K562 (cell line): ENCODE data around the gene ANXA7. TPM values are rescaled to one million over a fixed set of nuclear protein-coding genes. Genes with fewer than 3 reads are reported as not detected.

Experiments used
- CBFA2T3 ChIP-seq: fragments of 450-650 bp; IDR thresholded peaks from 2 replicates; pipeline ENCODE4 v1.6.1; 2017
- EHMT2 ChIP-seq: fragments of 450-650 bp; IDR thresholded peaks from 2 replicates; pipeline ENCODE4 v1.6.1; 2018; ENCODE audit warnings: antibody characterized with exemption
- ELF2 ChIP-seq: fragments of 250-450 bp; sonication (Bioruptor Pico); IDR thresholded peaks from 2 replicates; pipeline ENCODE4 v1.5.0; 2021; ENCODE audit warnings: mild to moderate bottlenecking
- KAT8 ChIP-seq: fragments of 450-650 bp; IDR thresholded peaks from 2 replicates; pipeline ENCODE4 v1.6.1; 2016; ENCODE audit warnings: low read depth, mild to moderate bottlenecking
- KHSRP ChIP-seq: fragments of 450-650 bp; IDR thresholded peaks from 2 replicates; pipeline ENCODE4 v1.6.1; 2017
- MAFG ChIP-seq: fragments of 450-650 bp; conservative IDR thresholded peaks from 2 replicates; pipeline ENCODE4 v1.6.1; 2016; ENCODE audit warnings: missing genetic modification characterization, missing compliant biosample characterization
- MEIS2 ChIP-seq: fragments of 450-650 bp; IDR thresholded peaks from 2 replicates; pipeline ENCODE4 v1.6.1; 2014; ENCODE audit warnings: mild to moderate bottlenecking; ENCODE audit not compliant: partially characterized antibody
- NFE2 ChIP-seq: IDR thresholded peaks from 2 replicates; pipeline ENCODE4 v1.6.1; 2014; ENCODE audit warnings: antibody characterized with exemption, low read depth
- PRMT5 ChIP-seq: sonication (generic); formaldehyde crosslinking; IDR thresholded peaks from 2 replicates; pipeline ENCODE4 v1.5.0; 2020; ENCODE audit warnings: missing genetic modification reagents
- PYGO2 ChIP-seq: fragments of 450-650 bp; IDR thresholded peaks from 2 replicates; pipeline ENCODE4 v1.6.1; 2016; ENCODE audit warnings: mild to moderate bottlenecking, missing genetic modification characterization, moderate library complexity, missing compliant biosample characterization
- SMARCA5 ChIP-seq: fragments of 450-650 bp; IDR thresholded peaks from 2 replicates; pipeline ENCODE4 v1.6.1; 2016
- SMARCB1 ChIP-seq: IDR thresholded peaks from 2 replicates; pipeline ENCODE4 v1.6.1; 2011; ENCODE audit warnings: improper control_type of control experiment, low read depth; ENCODE audit not compliant: insufficient read length
- STAG1 ChIP-seq: sonication (generic); formaldehyde crosslinking; IDR thresholded peaks from 2 replicates; pipeline ENCODE4 v1.5.0; 2020; ENCODE audit warnings: missing genetic modification reagents, borderline replicate concordance
- STAT5A ChIP-seq: IDR thresholded peaks from 2 replicates; pipeline ENCODE4 v1.6.1; 2012; ENCODE audit warnings: low read length, inconsistent platforms, borderline replicate concordance
- WHSC1 ChIP-seq: IDR thresholded peaks from one replicate; pipeline ENCODE4 v1.6.1; 2012; ENCODE audit warnings: low read length, control low read depth, inconsistent platforms
- ZNF146 ChIP-seq: IDR thresholded peaks from one replicate; pipeline ENCODE4 v1.6.1; 2018; ENCODE audit warnings: missing compliant biosample characterization; ENCODE audit not compliant: unreplicated experiment
- ZNF24 ChIP-seq: fragments of 450-650 bp; IDR thresholded peaks from 2 replicates; pipeline ENCODE4 v1.6.1; 2016
- ZNF282 ChIP-seq: sonication (generic); formaldehyde crosslinking; IDR thresholded peaks from 2 replicates; pipeline ENCODE4 v1.8.1; 2023; ENCODE audit warnings: missing genetic modification reagents
- ZNF311 ChIP-seq: fragments of 250-450 bp; sonication (Bioruptor Pico); IDR thresholded peaks from 2 replicates; pipeline ENCODE4 v1.4.0; 2020; ENCODE audit warnings: mild to moderate bottlenecking, moderate library complexity
- polyA plus RNA-seq, 8 experiments: library from polyadenylated mRNA; depleted of rRNA in 4 of 8; stranded (reverse) in 5 of 8; unstranded in 3 of 8; fragments of >200 nt; fragmentation: Nextera tagmentation in 2 of 8; fragmentation: Illumina TruSeq in 1 of 8; extraction: Ambion mirVana in 2 of 8; extraction: Trizol in 1 of 8; gene quantifications; 2 replicates each; pipeline versions ENCODE4 v1.2.1 to v1.2.3, GENCODE V29; 2011 to 2014; ENCODE audit warnings: inconsistent platforms in 1 of 8, missing spikeins in 1 of 8
- total RNA-seq, 7 experiments: library from RNA; depleted of rRNA in 6 of 7; stranded (reverse); fragments of >200 nt in 6 of 7; fragmentation: Illumina TruSeq in 2 of 7; extraction: Trizol in 2 of 7; gene quantifications; 2 replicates each; pipeline versions ENCODE4 v1.2.1 to v1.2.3, GENCODE V29; 2011 to 2021; ENCODE audit warnings: low replicate concordance in 1 of 7
- TF ChIP-seq, protein P1 (sequence below): sonication (generic); formaldehyde crosslinking; IDR thresholded peaks from 2 replicates; pipeline ENCODE4 v1.8.0; 2022; ENCODE audit warnings: missing genetic modification reagents, mild to moderate bottlenecking, borderline replicate concordance
- TF ChIP-seq, protein P2 (sequence below), 3 experiments: fragments of 200-800 bp in 1 of 3; sonication (Bioruptor generic) in 1 of 3; sonication (generic) in 1 of 3; formaldehyde crosslinking in 1 of 3; IDR thresholded peaks; 2 replicates each; pipeline versions ENCODE4 v1.6.1 to v1.8.0; 2016 to 2022; ENCODE audit warnings: mild to moderate bottlenecking in 2 of 3, missing compliant biosample characterization in 2 of 3, missing genetic modification characterization in 2 of 3, missing genetic modification reagents in 1 of 3
- TF ChIP-seq, protein P3 (sequence below): fragments of 450-650 bp; IDR thresholded peaks from 2 replicates; pipeline ENCODE4 v1.6.1; 2017; ENCODE audit warnings: antibody characterized with exemption
- TF ChIP-seq, protein P4 (sequence below): sonication (generic); formaldehyde crosslinking; IDR thresholded peaks from 2 replicates; pipeline ENCODE4 v1.8.0; 2022; ENCODE audit warnings: missing genetic modification reagents, mild to moderate bottlenecking, borderline replicate concordance

The ANXA7 gene
- total and polyA plus RNA-seq, 9 of the 15 experiments (the other 6 are each of a cell fraction or from before 2014, with no cell fraction given), result 81.6 to 157 (median 122) TPM

DNA sequence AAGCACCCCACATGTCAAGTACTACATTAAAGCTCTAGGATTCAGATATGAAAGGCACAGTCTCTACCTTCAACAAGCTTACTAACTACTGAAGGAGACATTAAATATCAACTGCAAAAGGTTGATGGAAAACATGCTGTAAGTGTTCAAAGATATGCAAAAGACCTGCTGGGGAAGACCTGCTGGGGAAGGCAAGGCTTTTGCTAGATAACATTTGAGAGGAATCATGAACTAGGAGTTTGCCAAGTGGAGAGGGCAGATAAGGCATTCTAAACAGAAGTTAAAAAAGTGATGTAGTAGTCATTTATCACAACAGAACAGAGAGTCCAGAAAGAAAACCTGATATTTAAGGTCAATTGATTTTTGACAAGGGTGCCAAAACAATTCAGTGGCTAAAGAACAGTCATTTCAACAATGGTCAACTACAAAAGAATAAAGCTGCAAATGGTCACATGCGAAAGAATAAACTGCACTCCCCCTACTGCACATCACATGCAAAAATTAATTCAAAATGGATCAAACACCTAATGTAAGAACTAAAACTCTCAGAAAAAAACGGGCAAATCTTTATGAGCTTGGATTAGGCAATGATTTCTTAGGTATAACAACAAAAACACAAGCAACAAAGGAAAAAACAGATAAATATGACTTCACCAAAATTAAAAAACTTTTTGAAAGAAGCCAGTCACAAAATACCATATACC is 42.5 kb upstream of the ANXA7 start (continued):
- TF ChIP-seq ZNF24, result peak; percentile 92
- peak; percentile 67 for TF ChIP-seq PYGO2 (tag)
- TF ChIP-seq MEIS2, result peak; percentile 96
- peak; percentile 23 for TF ChIP-seq SMARCB1
- TF ChIP-seq KAT8, result no peak
- no peak for TF ChIP-seq ZNF146 (CRISPR knock-in tag)
- TF ChIP-seq MAFG, result peak; percentile 73
- TF ChIP-seq SMARCA5, result peak; percentile 13; the same call in 1 of the 2 replicates
- TF ChIP-seq, protein P1, sequence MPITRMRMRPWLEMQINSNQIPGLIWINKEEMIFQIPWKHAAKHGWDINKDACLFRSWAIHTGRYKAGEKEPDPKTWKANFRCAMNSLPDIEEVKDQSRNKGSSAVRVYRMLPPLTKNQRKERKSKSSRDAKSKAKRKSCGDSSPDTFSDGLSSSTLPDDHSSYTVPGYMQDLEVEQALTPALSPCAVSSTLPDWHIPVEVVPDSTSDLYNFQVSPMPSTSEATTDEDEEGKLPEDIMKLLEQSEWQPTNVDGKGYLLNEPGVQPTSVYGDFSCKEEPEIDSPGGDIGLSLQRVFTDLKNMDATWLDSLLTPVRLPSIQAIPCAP, result no peak
- TF ChIP-seq KHSRP, result peak; percentile 91
- TF ChIP-seq, protein P2, sequence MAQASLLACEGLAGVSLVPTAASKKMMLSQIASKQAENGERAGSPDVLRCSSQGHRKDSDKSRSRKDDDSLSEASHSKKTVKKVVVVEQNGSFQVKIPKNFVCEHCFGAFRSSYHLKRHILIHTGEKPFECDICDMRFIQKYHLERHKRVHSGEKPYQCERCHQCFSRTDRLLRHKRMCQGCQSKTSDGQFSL (CRISPR knock-in tag; IDR thresholded peaks at IDR 0.05), result no peak
- TF ChIP-seq, protein P2 (tag; IDR thresholded peaks at IDR 0.05), result no peak
- no peak for TF ChIP-seq STAG1 (CRISPR knock-in tag)
- TF ChIP-seq PRMT5 (CRISPR knock-in tag), result no peak
- no peak for TF ChIP-seq ZNF282
- TF ChIP-seq ELF2 (CRISPR knock-in tag), result no peak
- TF ChIP-seq, protein P3, sequence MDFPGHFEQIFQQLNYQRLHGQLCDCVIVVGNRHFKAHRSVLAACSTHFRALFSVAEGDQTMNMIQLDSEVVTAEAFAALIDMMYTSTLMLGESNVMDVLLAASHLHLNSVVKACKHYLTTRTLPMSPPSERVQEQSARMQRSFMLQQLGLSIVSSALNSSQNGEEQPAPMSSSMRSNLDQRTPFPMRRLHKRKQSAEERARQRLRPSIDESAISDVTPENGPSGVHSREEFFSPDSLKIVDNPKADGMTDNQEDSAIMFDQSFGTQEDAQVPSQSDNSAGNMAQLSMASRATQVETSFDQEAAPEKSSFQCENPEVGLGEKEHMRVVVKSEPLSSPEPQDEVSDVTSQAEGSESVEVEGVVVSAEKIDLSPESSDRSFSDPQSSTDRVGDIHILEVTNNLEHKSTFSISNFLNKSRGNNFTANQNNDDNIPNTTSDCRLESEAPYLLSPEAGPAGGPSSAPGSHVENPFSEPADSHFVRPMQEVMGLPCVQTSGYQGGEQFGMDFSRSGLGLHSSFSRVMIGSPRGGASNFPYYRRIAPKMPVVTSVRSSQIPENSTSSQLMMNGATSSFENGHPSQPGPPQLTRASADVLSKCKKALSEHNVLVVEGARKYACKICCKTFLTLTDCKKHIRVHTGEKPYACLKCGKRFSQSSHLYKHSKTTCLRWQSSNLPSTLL, result no peak
- no peak for TF ChIP-seq WHSC1
- TF ChIP-seq ZNF311 (CRISPR knock-in tag), result peak; percentile 83; the same call in 1 of the 2 replicates
- TF ChIP-seq EHMT2, result peak; percentile 91
- peak; percentile 79 for TF ChIP-seq NFE2
- peak; percentile 100 for TF ChIP-seq CBFA2T3
- TF ChIP-seq, protein P4, sequence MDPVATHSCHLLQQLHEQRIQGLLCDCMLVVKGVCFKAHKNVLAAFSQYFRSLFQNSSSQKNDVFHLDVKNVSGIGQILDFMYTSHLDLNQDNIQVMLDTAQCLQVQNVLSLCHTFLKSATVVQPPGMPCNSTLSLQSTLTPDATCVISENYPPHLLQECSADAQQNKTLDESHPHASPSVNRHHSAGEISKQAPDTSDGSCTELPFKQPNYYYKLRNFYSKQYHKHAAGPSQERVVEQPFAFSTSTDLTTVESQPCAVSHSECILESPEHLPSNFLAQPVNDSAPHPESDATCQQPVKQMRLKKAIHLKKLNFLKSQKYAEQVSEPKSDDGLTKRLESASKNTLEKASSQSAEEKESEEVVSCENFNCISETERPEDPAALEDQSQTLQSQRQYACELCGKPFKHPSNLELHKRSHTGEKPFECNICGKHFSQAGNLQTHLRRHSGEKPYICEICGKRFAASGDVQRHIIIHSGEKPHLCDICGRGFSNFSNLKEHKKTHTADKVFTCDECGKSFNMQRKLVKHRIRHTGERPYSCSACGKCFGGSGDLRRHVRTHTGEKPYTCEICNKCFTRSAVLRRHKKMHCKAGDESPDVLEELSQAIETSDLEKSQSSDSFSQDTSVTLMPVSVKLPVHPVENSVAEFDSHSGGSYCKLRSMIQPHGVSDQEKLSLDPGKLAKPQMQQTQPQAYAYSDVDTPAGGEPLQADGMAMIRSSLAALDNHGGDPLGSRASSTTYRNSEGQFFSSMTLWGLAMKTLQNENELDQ, result no peak
- TF ChIP-seq STAT5A, result peak; percentile 99
